ENCODE measurements around the gene ODF2L.
"Not testable (repeated sequence)": the region's sequence is repeated elsewhere in the genome, so short reads cannot be mapped to it uniquely, and the experiment has no call there.

Gene ODF2L

DNA sequence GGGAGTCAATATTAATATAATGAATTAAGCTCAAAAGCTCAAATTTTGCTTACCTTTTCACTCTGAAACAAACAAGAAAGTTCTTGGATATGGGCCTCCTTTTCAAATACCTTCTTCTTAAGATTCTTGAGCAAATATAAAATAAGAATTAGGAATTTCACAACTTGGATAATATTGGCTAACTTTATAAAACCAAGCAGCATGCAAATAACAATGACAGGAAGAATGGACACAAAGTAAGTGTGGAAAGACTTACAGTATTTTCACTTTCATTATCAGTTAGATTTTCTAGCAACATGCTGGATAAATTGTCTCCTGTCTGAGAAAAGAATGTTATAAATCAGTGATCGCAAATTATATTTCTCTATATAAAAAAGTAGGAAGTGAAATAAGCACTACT is 13.2 kb downstream of the ODF2L start:
- DNase-seq: no peak

DNA sequence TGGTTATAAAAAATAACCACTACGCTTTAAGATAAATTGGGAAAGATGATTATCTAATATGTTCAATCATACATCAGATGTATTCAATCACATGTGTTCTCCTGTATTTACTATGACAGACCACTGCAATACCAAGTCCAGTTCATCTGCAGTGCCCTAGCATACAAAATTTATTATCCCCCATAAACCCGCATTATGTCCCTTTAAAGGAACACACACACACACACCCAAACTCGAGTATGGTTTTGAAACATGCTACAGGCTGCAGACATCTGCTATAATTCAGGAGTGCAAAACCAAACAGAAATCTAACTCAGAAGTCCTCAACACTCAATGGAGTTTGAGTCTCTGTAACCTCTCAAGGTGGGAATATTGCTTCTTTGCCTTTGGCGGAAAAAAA is 14.9 kb downstream of the ODF2L start:
- DNase-seq: no peak

DNA sequence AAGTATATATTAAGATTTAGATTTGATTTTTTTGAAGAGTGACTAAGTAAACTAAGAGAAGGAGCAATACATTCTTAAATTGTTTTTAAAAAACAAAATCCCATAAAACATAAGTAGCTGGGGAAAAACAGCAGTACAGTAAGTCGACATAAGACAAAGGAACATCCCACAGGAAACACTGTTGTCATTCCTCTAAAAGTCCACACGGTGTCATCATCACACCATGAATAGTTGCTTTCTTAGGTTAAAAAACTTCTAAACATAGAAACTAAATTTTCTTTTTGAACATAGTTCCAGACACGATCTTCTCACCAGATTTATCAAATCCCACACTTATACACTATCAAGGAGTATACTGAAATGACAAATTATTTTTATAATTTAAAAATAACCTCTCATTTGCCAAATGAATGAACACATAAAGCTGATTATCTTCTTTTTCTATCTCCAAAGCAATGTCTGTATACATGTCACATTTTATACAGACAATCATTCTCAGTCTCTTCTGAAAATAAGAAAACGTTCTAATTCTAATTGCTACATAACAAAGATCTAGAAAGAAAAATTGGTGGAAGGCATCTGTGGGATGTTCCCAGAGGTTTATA is 15.8 kb downstream of the ODF2L start:
- DNase-seq: peak; percentile 45

DNA sequence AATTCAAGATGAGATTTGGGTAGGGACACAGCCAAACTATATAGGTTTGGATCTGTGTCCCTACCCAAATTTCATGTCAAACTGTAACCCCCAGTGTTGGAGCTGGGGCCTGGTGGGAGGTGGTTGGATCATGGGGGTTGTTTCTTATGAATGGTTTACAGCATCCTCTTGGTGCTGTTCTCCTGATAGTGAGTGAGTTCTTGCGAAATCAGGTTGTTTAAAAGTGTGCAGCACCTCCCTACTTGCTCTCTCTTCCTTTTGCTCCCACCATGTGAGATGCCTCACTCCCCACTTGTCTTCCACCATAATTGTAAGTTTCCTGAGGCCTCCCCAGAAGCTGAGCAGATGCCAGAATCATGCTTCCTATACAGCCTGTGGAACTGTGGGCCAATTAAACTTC is 17.3 kb downstream of the ODF2L start:
- DNase-seq: no peak

DNA sequence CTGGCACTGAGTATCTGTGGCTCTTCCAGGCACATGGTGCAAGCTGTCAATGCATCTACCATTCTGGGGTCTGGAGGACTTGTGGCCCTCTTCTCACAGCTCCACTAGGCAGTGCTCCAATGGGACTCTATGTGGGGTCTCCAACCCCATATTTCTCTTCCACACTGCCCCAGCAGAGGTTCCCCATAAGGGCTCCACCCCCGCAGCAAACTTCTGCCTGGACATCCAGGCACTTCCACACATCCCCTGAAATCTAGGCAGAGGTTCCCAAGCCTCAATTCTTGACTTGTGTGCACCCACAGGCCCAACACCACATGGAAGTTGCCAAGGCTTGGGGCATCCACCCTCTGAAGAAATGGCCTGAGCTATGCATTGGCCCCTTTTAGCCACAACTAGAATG is 18.8 kb downstream of the ODF2L start:
- DNase-seq: no peak

DNA sequence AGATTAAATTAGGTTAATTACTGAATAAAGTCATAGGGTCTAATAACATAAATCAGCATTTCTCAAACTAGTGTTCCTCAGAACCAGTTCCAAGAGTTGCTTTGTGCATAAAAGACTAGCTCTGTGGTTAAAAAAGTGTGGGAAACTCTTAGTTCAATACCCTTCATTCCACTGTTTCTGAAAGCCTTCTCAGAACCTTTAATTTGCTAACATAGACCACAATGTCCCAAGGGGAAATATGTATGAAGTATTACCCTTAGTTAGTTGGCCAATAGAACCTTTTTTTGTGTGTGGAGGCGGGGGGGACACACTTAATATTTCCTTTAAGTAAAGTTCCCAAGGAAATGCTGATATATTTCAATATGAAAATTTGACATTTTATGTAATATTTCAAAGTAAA is 20.4 kb downstream of the ODF2L start:
- DNase-seq: no peak

DNA sequence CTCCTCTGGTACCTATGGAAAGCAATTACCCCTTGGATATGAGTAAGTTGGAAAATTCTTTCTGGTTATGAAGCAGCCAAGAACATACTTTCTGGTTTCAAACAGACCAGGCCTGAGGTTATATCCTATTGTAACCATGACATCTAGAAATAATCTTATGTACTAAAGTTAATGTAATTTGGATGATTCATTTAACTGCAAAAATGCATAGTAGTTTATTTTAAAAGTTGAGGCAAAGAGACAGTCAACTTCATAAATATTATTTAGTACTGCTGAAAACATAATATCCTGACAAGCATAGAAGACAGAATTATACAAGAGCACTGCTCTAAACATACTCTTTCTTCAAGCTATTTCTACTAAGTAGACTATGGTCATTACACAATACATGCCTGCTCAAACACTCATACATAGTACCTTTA is 25.5 kb downstream of the ODF2L start:
- DNase-seq: no peak

DNA sequence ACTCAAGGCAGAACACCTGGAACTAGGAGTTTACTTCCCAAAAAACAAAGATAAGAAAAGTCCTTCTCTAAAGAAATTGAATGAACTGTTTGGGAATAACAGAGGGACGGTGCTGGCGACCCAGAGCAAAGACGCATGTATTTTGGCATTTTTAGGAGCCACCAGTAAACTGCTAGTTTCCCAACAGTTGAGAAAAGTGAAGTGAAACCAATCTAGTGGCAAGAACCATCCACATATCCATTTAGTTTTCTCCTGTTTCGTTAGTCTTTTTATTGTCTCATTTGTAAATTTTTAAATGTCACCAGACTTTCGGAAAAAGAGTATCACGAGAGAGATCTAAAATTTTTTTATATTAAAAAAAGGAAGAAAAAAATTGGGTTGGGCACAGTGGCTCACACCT is 30.2 kb downstream of the ODF2L start:
- DNase-seq: no peak

DNA sequence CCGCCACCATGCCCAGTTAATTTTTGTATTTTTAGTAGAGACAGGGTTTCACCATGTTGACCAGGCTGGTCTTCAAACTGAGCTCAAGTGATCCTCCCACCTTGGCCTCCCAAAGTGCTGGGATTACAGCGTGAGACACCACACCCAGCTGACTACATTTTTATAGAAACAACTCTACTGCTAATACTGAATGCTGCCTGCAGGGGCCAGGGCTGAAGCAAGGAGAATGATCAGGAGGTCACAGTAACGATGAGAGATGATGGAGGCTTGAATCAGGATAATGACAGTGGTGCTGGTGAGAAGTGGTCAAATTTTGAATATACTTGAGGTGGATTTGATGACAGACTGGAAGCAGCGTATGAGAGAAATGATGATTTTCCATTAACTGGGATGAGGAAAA is 33.3 kb downstream of the ODF2L start:
- no peak for DNase-seq

DNA sequence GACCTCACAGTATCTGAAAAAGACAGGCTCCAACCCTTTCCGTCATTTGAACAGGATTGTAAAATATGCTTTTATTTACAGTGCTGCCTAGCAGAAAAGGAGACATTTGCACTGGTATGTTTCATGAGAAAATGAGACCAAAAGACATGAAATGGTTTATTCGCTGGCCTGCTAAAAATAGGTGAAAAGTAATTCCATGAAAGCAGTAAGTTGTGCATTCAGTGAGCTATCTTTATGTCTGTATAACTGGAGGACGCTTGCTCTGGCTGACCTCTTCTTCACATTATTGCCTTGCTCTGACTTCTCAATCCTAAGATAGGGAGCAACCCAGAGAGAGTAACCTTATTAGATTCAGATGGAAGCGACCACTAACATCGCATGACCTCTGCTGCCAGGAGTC is 38.3 kb downstream of the ODF2L start:
- no peak for DNase-seq

DNA sequence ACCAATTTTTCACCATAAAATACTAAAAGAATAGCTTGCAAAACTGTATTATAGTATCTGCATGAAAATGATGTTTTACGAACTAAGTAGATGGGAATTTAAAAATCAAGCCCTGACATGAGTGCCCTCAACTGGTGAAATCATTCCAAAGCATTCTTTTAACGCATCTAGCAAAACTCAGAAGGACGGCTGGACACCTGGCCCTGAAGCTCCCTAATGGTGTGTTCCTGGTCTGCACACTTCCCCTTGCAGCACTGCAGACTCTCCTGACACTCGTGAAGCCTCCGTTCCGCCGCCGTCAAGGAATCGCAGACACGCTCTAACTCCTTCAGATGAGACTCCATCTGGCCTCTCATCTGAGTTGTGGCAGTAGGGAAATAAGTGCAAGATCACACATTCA is 39.9 kb downstream of the ODF2L start:
- DNase-seq: no peak

DNA sequence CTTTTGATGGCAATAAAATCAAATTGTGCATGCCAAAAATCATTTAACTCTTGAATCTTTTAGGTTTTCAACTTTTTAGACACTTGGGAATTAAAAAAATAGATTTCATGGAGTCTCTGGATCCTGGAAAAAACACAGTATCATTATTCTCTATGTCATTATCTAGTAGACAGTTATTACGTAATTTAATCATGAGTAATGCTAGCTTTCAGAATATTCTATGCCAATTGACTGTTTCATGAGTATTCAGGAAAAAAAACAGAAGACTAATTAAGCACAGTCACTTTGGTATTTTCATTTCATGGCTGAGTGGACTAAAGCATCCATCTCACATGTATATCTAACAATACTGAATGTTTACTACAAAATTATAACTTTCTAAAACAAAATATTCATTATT is 44.0 kb downstream of the ODF2L start:
- DNase-seq: no peak

DNA sequence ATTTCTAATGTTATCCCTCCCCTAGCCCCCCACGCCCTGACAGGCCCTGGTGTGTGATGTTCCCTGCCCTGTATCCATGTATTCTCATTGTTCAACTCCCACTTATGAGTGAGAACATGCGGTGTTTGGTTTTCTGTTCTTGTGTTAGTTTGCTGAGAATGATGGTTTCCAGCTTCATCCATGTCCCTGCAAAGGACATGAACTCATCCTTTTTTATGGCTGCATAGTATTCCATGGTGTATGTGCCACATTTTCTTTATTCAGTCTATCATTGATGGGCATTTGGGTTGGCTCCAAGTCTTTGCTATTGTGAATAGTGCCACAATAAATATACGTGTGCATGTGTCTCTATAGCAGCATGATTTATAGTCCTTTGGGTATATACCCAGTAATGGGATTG is 45.9 kb downstream of the ODF2L start:
- not testable (repeated sequence) for DNase-seq

DNA sequence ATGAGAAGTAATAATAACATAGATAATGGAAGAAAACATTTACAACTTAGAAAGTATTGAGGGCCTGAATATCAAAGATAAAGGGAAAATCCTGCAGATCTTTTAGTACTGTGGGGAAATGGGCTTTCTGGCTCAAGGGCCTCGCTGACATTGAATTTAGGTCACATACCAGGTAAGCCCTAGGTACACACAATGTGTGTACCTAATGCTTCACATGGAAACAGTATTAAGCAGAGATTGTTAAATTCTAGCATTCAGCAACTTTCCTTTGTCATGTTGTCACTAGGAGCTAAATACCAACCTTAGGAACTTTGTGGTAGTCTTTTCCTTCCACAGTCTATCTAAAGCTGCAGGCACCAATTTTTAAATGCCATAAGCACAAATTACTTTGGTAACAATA is 49.7 kb downstream of the ODF2L start:
- no peak for DNase-seq

DNA sequence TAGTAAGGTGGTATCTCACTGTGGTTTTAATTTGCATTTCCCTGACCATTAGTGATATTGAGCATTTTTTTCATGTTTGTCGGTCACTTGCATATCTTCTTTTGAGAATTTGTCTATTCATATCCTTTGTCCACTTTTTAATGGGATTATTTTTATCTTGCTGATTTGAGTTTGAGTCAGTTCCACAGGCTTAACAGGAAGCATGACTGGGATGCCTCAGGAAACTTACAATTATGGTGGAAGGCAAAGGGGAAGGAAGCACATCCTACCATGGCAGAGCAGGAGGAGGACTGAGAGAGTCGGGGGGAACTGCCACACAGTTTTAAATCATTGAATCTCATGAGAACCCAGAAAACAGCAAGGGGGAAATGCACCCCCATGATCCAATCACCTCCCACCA is 51.1 kb downstream of the ODF2L start:
- DNase-seq: no peak

DNA sequence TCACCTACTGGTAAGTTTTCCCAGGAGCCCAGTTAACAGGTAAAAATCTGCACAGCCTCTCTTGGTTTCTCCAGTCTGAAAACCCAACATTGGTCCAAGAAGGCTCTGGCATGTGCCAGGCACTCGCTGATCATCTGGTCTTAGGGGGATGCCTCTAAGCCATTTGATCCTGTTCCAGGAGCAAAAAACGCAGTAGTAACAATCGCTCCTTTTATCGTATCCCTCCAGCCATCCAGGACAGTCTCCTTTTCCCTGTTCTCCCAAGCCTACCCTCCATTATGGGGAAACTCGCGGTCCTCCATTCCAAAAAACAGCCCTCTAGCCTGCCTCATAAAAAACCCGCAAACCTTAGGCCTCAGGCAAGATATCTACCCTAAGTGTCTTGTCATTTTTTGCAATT is 56.2 kb downstream of the ODF2L start:
- DNase-seq: no peak

DNA sequence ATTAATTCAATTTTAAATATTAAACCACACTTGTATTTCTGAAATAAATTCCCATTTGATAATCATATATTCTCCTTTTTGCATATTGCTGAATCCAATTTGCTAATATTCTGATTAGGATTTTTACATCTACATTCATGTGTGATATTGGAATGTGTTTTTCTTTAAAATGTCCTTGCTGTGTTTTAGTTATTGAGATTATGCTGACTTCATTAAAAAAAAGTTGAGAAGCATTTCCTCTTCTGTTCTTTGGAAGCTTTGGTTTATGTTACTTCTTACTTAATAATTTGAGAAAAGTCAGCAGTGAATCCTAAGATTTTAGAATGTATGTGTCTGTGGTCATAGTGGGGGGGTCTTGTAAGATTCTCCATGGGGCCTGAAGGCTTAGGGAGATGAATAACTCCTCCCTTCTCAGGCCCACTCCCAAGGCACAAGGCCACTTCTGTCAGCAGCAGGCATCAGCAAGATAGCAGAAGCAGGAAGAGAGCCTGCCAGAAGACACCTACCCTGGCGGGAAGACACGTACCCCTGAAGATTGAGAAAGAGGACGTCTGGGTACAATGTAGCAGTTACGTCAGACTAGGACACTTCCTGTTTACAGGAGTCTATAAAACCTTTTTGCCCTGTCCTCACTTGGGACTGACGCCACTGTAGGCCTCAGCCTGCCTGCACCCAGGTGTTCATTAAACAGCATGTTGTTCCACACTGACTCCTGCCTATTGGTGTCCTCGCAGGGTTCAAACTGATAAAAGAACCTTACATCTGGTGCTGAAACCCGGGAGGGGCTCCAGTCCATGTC is 56.9 kb downstream of the ODF2L start:
- no peak for DNase-seq

DNA sequence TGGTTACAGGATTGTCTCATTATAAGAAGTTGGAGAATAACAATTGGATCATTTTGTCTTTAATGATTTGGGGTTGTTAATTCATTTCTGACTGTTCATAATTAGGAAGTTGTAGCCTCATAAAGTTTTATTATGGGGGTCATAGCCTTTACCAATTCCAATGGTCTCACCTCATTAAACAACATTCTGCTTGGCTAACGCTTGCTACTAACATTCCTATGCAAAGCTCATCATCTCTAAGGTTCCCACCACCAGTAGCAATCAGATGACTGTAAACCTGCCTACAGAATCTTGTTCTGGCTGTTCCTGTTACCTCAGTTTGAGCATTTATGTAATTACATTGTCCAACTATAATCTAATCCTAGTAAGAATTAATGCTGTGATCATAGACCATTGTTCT is 60.2 kb downstream of the ODF2L start:
- DNase-seq: no peak

DNA sequence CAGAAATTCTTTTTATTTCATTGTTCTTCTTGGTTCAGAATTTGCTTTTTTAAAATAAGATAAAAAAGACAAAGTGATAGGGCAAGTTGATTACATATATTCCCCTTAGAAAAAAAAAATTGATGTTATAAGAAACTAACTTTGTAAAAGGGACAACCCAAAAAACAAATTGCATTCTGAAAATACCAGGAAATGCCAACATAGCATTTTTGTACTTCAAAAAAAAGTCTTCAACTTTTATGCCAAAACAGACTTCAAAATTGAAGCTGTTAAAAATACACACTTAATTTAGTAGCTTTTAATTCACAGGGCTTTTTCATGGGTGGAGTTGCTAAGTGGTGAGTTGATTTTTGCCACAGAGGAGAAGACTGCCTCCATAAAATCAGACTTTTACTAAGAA is 70.9 kb downstream of the ODF2L start:
- no peak for DNase-seq

DNA sequence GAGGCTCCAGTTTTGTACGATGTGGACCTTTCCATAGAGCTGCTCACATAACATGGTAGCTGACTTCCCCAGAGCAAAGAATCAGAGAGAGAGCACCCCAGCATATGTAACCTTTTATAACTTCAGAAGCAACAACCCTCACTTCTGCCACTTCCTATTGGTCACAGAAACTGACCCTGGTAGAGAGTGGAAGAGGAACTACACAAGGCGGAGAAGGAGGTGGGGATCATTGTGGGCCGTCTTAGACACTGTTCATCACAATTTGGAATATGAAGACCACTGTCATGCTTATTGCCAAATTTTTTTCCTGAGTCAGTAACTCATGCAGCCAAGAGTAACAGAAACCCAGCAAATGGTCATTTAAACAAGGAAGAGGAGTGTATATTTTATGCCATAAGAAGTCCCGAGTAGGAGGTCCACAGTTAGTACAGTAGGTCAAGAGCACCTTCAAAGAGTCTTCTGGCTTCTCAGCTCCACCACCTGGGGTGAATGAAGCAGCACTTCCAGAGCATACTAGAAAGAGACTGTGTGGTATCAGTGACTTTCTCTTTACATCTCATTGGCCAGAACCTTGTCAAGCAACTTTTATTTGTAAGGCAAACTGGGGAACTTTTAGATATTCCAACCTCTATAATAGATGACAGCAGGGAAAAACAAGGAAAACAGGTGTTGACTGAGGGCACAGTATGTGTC is 71.8 kb downstream of the ODF2L start:
- no peak for DNase-seq

DNA sequence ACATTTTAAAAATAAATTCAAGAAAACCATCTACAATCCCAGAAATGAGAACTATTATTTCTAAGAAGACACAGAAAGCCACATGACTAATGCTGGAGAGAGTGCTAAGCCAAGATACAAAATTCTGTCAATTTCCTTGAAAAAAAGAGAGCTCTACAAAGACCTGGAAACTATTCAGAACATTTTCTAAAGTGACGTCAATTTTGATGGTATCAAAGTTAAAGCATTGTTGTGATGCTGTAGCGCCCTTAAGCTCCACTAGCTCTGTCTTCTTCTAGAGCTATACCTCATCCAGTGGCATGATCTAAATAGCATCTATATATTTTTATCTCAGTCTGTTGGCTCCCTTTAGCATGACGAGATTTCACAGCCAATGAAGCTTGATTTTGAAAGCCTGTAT is 73.9 kb downstream of the ODF2L start:
- DNase-seq: no peak

DNA sequence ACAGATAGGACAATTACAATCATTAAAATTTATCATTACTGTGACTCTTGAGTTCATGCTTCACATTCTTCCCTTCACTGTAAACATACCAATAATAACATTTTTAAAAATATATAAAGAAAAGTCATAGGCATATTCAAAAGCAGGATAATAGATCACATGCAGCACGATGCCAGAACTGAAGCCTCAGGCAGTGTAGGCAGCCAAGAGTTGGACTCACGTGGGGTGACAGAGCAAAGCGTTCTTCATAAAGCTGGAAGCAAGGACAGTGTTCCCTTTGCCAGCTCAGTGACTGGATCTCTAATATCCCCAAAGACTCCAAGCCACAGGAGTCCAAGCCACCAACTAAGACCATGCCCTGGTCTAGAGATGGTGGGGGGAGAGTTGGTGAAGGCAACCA is 77.7 kb downstream of the ODF2L start:
- DNase-seq: no peak

DNA sequence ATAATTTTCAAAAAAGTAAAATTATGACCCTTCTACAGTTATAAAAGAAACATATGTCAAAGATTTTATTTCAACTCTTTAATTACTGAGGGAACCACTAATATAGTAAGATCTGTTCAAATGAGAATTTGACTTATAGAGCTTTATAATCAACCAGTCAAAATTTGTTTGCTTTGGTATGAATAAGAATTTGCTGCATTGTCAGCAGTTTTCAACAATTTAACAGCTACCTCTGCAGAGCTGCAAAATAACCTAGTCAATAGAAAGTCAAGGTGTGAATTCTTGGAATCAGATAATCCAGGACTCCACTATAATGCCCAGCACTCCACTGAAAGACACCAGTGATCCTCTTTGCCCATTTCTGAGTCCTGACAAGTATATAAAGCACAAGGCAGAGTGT is 78.2 kb downstream of the ODF2L start:
- no peak for DNase-seq

DNA sequence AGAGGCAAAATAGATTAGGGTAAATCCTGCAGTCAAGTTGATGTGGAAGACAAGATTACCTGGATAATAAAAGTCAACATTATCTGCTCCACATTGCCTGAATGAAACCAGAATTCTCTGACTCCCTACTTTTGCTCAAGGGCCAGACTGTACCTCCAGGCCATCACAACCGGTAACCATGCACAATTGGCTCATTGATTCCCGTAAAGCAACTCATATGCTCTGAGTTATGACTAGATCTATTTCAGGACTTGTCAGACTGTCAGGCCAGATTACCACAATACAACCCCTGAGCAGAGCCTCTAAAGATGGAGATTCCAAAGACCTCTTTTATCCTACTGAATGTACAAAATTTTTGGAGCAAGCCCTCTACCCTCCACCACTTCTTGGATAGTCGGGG is 90.4 kb downstream of the ODF2L start:
- DNase-seq: no peak
